Measurements from ENCODE around the gene NRG3. TPM values are rescaled to one million over a fixed set of nuclear protein-coding genes. Genes with fewer than 3 reads are reported as not detected.

NRG3 gene
- total RNA-seq, 1 donor from 2014 or later, result 0.74 TPM

- no peak for TF ChIP-seq CTCF (IDR thresholded peaks at IDR 0.05; ENCODE audit: unreplicated experiment)
- Mint-ChIP-seq H3K9me3 (peaks cover 8% of the 10 kb centered on the region), H3K4me3 (no peak overlapping the region), H3K36me3 (no peaks in the 10 kb centered on the region), H3K4me1 (peaks cover 2% of the 10 kb centered on the region), H3K27me3 (ENCODE audit: low read depth) (peaks cover 39% of the 10 kb centered on the region), H3K27ac (no peak overlapping the region)
- DNase-seq (ENCODE audit: low spot score in 2 of 2, unreplicated experiment in 2 of 2), result no peak
Observed at GRCh38 chr10:82472406-82473335, 597.7 kb downstream of the NRG3 start.

DNA sequence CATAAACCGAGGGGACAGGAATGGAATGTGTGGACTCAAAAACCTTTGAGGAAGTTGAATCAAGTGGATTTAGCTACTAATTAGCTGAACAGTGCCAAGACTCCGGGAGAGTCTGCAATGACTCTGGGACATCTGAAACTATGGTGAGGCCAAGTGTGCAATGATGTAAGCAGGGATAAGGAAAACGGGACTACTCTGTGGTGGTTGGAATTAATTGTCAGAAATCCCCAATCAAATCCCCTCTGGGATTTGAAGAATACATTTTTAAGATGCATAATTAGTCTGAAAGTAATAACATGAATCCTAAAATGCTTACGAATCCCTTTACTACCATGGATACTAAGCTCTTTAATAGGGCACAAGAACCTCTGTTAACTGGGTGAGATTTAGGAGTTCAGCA is 602.8 kb downstream of the NRG3 start:
- Mint-ChIP-seq H3K9me3 (peaks cover 8% of the 10 kb centered on the region), H3K36me3 (no peaks in the 10 kb centered on the region), H3K27me3 (ENCODE audit: low read depth) (peaks cover 16% of the 10 kb centered on the region), H3K27ac (no peak overlapping the region), H3K4me3 (no peak overlapping the region), H3K4me1 (no peaks in the 10 kb centered on the region)
- TF ChIP-seq CTCF (IDR thresholded peaks at IDR 0.05; ENCODE audit: unreplicated experiment), result no peak
- no peak for DNase-seq (ENCODE audit: low spot score in 2 of 2, unreplicated experiment in 2 of 2)

- Mint-ChIP-seq H3K36me3 (no peaks in the 10 kb centered on the region), H3K27ac (no peak overlapping the region), H3K9me3 (peaks cover 7% of the 10 kb centered on the region), H3K4me3 (no peak overlapping the region), H3K4me1 (no peaks in the 10 kb centered on the region), H3K27me3 (ENCODE audit: low read depth) (peaks cover 7% of the 10 kb centered on the region)
- no peak for TF ChIP-seq CTCF (IDR thresholded peaks at IDR 0.05; ENCODE audit: unreplicated experiment)
- DNase-seq (ENCODE audit: low spot score in 2 of 2, unreplicated experiment in 2 of 2), result no peak
Observed at GRCh38 chr10:82492647-82493046, 617.7 kb downstream of the NRG3 start.

DNA sequence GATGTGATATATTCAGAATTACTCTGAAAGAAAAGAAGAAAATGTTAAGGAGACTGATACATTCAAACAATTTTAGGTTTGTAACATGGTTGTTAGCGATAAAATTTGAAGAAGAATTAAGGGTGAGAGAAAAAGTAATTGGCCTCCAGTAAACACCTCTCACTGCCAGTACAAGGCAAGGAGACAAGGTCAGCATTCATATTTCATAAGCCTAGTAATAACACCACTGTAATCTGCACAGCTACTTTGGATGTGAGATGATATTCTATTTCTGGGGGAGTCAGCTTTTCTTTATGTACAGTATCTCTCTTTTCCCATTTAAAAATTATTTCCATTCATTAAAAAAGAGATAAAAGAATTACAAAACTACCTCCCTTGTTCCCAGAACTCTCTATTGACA is 621.1 kb downstream of the NRG3 start:
- Mint-ChIP-seq H3K4me1 (no peaks in the 10 kb centered on the region), H3K27ac (no peak overlapping the region), H3K9me3 (peaks cover 7% of the 10 kb centered on the region), H3K36me3 (no peaks in the 10 kb centered on the region), H3K27me3 (ENCODE audit: low read depth) (peaks cover 9% of the 10 kb centered on the region), H3K4me3 (no peak overlapping the region)
- TF ChIP-seq CTCF (IDR thresholded peaks at IDR 0.05; ENCODE audit: unreplicated experiment), result no peak
- DNase-seq (ENCODE audit: low spot score in 2 of 2, unreplicated experiment in 2 of 2), result no peak

DNA sequence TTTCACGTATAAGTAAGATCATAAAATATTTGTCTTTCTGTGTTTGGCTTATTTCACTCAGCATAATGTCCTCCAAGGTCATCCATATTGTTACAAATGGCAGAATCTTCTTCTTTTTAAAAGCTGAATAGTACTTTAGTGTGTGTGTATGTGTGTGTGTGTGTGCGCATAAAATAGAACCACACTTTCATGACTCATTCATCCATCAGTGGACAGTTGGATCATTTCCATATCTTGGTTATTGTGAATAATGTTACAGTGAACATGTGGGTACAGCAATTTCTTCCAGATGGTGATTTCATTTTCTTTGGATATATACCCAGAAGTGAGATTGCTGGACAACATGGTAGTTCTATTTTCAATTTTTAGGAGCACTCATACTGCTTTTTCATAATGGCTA is 622.4 kb downstream of the NRG3 start:
- no peak for DNase-seq (ENCODE audit: low spot score in 2 of 2, unreplicated experiment in 2 of 2)
- no peak overlapping the region for H3K4me3 Mint-ChIP-seq
- H3K27me3 Mint-ChIP-seq (ENCODE audit: low read depth), result peaks cover 9% of the 10 kb centered on the region

More for the DNA sequence above, 622.4 kb downstream of the NRG3 start:
- no peak for TF ChIP-seq CTCF (IDR thresholded peaks at IDR 0.05; ENCODE audit: unreplicated experiment)
- H3K36me3 Mint-ChIP-seq, result no peaks in the 10 kb centered on the region
- H3K4me1 Mint-ChIP-seq, result no peaks in the 10 kb centered on the region
- peaks cover 7% of the 10 kb centered on the region for H3K9me3 Mint-ChIP-seq
- no peak overlapping the region for H3K27ac Mint-ChIP-seq

Measured in mesothelial cell of epicardium (in vitro differentiated cells).